WTC11 (cell line): ENCODE measurements around the gene PHAX.

Experiments
- CTCF ChIP-seq: fragments of 200-600 bp; IDR thresholded peaks from 2 replicates; pipeline ENCODE4 v1.8.0; 2022; ENCODE audit warnings: antibody characterized with exemption
- MAX ChIP-seq: sonication (generic); formaldehyde crosslinking; IDR thresholded peaks from 2 replicates; pipeline ENCODE4 v1.8.0; 2022; ENCODE audit warnings: mild to moderate bottlenecking, missing genetic modification reagents
- RELA ChIP-seq: sonication (generic); formaldehyde crosslinking; IDR thresholded peaks from 2 replicates; pipeline ENCODE4 v1.8.1; 2022; ENCODE audit warnings: missing genetic modification reagents, mild to moderate bottlenecking, borderline replicate concordance
- SP1 ChIP-seq: sonication (generic); formaldehyde crosslinking; conservative IDR thresholded peaks from 2 replicates; pipeline ENCODE4 v1.8.1; 2022; ENCODE audit warnings: missing genetic modification reagents
- TEAD4 ChIP-seq: sonication (generic); formaldehyde crosslinking; IDR thresholded peaks from 2 replicates; pipeline ENCODE4 v1.8.0; 2022; ENCODE audit warnings: mild to moderate bottlenecking, missing genetic modification reagents

DNA sequence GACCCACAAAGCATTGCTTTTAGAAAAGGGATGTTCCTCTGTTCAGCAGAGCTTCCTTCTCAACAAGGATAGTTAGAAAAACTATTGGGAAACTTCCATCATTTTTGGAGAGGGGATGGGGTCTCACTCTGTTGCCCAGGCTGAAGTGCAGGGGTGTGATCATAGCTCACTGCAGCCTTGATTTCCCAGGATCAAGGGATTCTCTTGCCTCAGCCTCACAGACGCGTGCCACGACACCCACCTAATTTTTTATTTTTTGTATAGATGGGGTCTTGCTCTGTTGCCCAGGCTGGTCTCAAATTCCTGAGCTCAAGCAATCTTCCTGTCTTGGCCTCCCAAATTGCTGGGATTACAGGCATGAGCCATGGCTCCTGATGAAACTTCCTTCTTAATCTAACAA, 34.8 kb downstream of the PHAX start:
- TF ChIP-seq CTCF (no peak), RELA (CRISPR knock-in tag) (no peak), MAX (no peak), SP1 (CRISPR knock-in tag) (no peak), TEAD4 (CRISPR knock-in tag) (no peak)
